A549 (cell line): ENCODE data around the gene PCNX4.

Experiments used
- CBX2 ChIP-seq: fragments of 200-600 bp; sonication (generic); IDR thresholded peaks from 2 replicates; pipeline ENCODE4 v1.6.1; 2016; ENCODE audit warnings: low read depth, mild to moderate bottlenecking, borderline replicate concordance
- CTCF ChIP-seq: fragments of >200 bp; sonication (Bioruptor Twin); formaldehyde crosslinking; IDR thresholded peaks from 3 replicates; pipeline ENCODE4 v1.5.1; 2016
- EHMT2 ChIP-seq: fragments of 200-600 bp; sonication (generic); IDR thresholded peaks from 2 replicates; pipeline ENCODE4 v1.6.1; 2016; ENCODE audit warnings: antibody characterized with exemption, low read depth, mild to moderate bottlenecking, moderate library complexity
- JUN ChIP-seq, 2 experiments: fragments of >200 bp; sonication (Bioruptor Twin); formaldehyde crosslinking; IDR thresholded peaks; 2 replicates in 1 of 2; 3 replicates in 1 of 2; pipeline ENCODE4 v1.6.1; 2016 to 2017
- JUNB ChIP-seq: fragments of >200 bp; sonication (Bioruptor Twin); formaldehyde crosslinking; IDR thresholded peaks from 2 replicates; pipeline ENCODE4 v1.6.1; 2016
- POLR2A ChIP-seq: IDR thresholded peaks from 2 replicates; pipeline ENCODE4 v1.6.1; 2012; ENCODE audit warnings: mild to moderate bottlenecking, low read length
- TF ChIP-seq, protein P1 (sequence below): fragments of 150-350 bp; IDR thresholded peaks from 2 replicates; pipeline ENCODE4 v1.6.1; 2014; ENCODE audit warnings: low read depth, mild to moderate bottlenecking, low read length

DNA sequence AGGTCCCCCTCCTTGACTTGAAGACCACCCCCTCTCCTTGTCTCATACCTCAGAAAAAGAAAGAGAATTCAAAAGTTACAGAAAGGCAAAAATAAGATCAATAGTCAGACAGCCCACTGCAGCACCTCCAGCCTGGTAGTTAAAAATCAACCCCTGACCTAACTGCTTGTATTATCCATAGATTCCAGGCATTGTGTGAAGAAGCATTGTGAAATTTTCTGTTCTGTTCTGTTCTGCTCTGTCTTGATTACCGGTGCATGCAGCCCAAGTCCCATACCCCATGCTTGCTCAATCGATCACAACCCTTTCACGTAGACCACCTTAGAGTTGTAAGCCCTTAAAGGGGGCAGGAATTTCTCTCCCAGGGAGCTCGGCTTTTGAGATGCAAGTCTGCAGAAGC is 79.2 kb downstream of the PCNX4 start:
- no peak for TF ChIP-seq CTCF
- TF ChIP-seq, protein P1, sequence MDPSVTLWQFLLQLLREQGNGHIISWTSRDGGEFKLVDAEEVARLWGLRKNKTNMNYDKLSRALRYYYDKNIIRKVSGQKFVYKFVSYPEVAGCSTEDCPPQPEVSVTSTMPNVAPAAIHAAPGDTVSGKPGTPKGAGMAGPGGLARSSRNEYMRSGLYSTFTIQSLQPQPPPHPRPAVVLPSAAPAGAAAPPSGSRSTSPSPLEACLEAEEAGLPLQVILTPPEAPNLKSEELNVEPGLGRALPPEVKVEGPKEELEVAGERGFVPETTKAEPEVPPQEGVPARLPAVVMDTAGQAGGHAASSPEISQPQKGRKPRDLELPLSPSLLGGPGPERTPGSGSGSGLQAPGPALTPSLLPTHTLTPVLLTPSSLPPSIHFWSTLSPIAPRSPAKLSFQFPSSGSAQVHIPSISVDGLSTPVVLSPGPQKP: no peak
- TF ChIP-seq JUNB: no peak
- TF ChIP-seq EHMT2: no peak
- TF ChIP-seq POLR2A: no peak
- TF ChIP-seq JUN (IDR thresholded peaks at IDR 0.05): no peak
- TF ChIP-seq CBX2: no peak
